ENCODE results near the gene IFNAR1. TPM values are rescaled to one million over a fixed set of nuclear protein-coding genes. Genes with fewer than 3 reads are reported as not detected.

Gene IFNAR1
- total and polyA plus RNA-seq, 2 donors (not counting 1 experiment from before 2014, with no cell fraction given) = 14.8 to 55.7 TPM

GRCh38 chr21:33313183-33313582, 11.6 kb upstream of the IFNAR1 start:
- Mint-ChIP-seq H3K4me3 (no peak overlapping the region), H3K27ac (no peak overlapping the region), H3K27me3 (no peaks in the 10 kb centered on the region), H3K9me3 (ENCODE audit: insufficient read depth) (no peaks in the 10 kb centered on the region), H3K4me1 (peaks cover 30% of the 10 kb centered on the region)
- Histone ChIP-seq H4K20me1 (ENCODE audit: control insufficient read depth, insufficient read depth, low read length, poor library complexity, severe bottlenecking) (no peaks in the 10 kb centered on the region), H3K9ac (ENCODE audit: low read length) (no peak overlapping the region), H3K36me3 (replicated peaks in 1 of 2; ENCODE audit: control extremely low read depth in 1 of 2, control insufficient read depth in 1 of 2, extremely low read depth in 1 of 2, insufficient read depth in 2 of 2, low read length in 1 of 2) (no peaks in the 10 kb centered on the region), H3K79me2 (ENCODE audit: control insufficient read depth, insufficient read depth, low read length) (no peaks in the 10 kb centered on the region), H2AFZ (ENCODE audit: insufficient read depth, low read depth, low read length, poor library complexity, severe bottlenecking) (no peak overlapping the region), H3K27me3 (replicated peaks in 1 of 4; ENCODE audit: control extremely low read depth in 1 of 4, control insufficient read depth in 3 of 4, insufficient read depth in 4 of 4, low read length in 3 of 4) (no peaks in the 10 kb centered on the region), H3K4me2 (replicated peaks; ENCODE audit: low read depth, low read length, poor library complexity, severe bottlenecking) (no peak overlapping the region), H3K4me1 (ENCODE audit: control insufficient read depth in 2 of 2, insufficient read depth in 2 of 2, low read length in 2 of 2) (peaks cover 17 to 22% of the 10 kb centered on the region in 2 donors), H3K9me3 (ENCODE audit: control extremely low read depth in 1 of 3, control insufficient read depth in 2 of 3, insufficient read depth in 1 of 3, low read length in 2 of 3) (peaks cover 0 to 2% (median 0%) of the 10 kb centered on the region in 3 donors), H3K27ac (ENCODE audit: low read length in 2 of 2) (no peak overlapping the region), H3K4me3 (ENCODE audit: control extremely low read depth in 1 of 5, extremely low read depth in 1 of 5, insufficient read depth in 1 of 5, low read depth in 2 of 5, low read length in 4 of 5) (no peak overlapping the region)
- no CpG with 5 or more reads among the region's 1 CpG for WGBS (ENCODE audit: insufficient coverage)
- ATAC-seq (ENCODE audit: low read depth) (no peak), DNase-seq (no peak)
- no peak for TF ChIP-seq EZH2 (IDR thresholded peaks at IDR 0.05; ENCODE audit: borderline replicate concordance, insufficient read depth, low read depth, low read length, poor library complexity, severe bottlenecking)
- intact Hi-C loops (cut with micrococcal nuclease) = no loop called here
- ChIA-PET CTCF (interaction anchor here (0.8 to 1.3 kb wide), 3 partner anchors 14 to 116 kb away, joined by 3 to 7 read pairs (median 3); no protein-coding TSS in a partner anchor), POLR2A (interaction anchor here (0.9 to 2.0 kb wide), 2 partner anchors 12 to 13 kb away, joined by 3 to 4 read pairs; partner anchors contain the start of gene IFNAR1)

DNA sequence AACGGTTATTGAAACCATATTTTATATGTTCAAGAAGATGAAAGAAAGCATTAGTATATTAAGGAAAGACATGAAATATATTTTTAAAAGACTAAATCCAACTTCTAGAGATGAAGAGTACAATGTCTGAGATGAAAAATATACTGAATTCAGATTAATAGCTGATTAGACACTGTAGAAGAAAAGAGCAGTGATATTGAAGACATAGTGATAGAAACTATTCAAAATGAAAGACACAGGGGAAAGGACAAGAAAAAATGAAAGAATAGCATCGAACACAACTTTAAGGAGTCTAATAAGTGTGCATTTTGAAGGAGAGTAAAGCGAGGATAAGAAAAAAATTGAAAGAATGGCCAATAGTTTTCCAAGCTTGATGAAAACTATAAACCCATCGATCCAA, 11.2 kb upstream of the IFNAR1 start:
- Histone ChIP-seq H3K4me3 (ENCODE audit: control extremely low read depth in 1 of 5, extremely low read depth in 1 of 5, insufficient read depth in 1 of 5, low read depth in 2 of 5, low read length in 4 of 5) (no peak overlapping the region), H3K79me2 (ENCODE audit: control insufficient read depth, insufficient read depth, low read length) (no peaks in the 10 kb centered on the region), H2AFZ (ENCODE audit: insufficient read depth, low read depth, low read length, poor library complexity, severe bottlenecking) (no peak overlapping the region), H3K36me3 (replicated peaks in 1 of 2; ENCODE audit: control extremely low read depth in 1 of 2, control insufficient read depth in 1 of 2, extremely low read depth in 1 of 2, insufficient read depth in 2 of 2, low read length in 1 of 2) (no peaks in the 10 kb centered on the region), H3K4me1 (ENCODE audit: control insufficient read depth in 2 of 2, insufficient read depth in 2 of 2, low read length in 2 of 2) (peaks cover 14 to 18% of the 10 kb centered on the region in 2 donors), H3K9me3 (ENCODE audit: control extremely low read depth in 1 of 3, control insufficient read depth in 2 of 3, insufficient read depth in 1 of 3, low read length in 2 of 3) (peaks cover 0 to 2% (median 0%) of the 10 kb centered on the region in 3 donors), H3K9ac (ENCODE audit: low read length) (no peak overlapping the region), H3K27me3 (replicated peaks in 1 of 4; ENCODE audit: control extremely low read depth in 1 of 4, control insufficient read depth in 3 of 4, insufficient read depth in 4 of 4, low read length in 3 of 4) (no peaks in the 10 kb centered on the region), H4K20me1 (ENCODE audit: control insufficient read depth, insufficient read depth, low read length, poor library complexity, severe bottlenecking) (no peaks in the 10 kb centered on the region), H3K27ac (ENCODE audit: low read length in 2 of 2) (no peak overlapping the region), H3K4me2 (replicated peaks; ENCODE audit: low read depth, low read length, poor library complexity, severe bottlenecking) (no peak overlapping the region)
- DNase-seq (no peak), ATAC-seq (ENCODE audit: low read depth) (no peak)
- no CpG with 5 or more reads among the region's 4 CpGs for WGBS (ENCODE audit: insufficient coverage)
- intact Hi-C loops (cut with micrococcal nuclease) = no loop called here
- H3K9me3 Mint-ChIP-seq (ENCODE audit: insufficient read depth) = no peaks in the 10 kb centered on the region
- H3K27me3 Mint-ChIP-seq = no peaks in the 10 kb centered on the region
- H3K27ac Mint-ChIP-seq = no peak overlapping the region
- ChIA-PET POLR2A (interaction anchor here (0.5 to 2.0 kb wide), 3 partner anchors 11 to 123 kb away, joined by 3 to 5 read pairs (median 4); partner anchors contain the start of gene IFNAR1), CTCF (interaction anchor here (0.8 to 1.5 kb wide), 4 partner anchors 14 to 116 kb away, joined by 3 to 7 read pairs (median 4); no protein-coding TSS in a partner anchor)
- no peak overlapping the region for H3K4me3 Mint-ChIP-seq
- TF ChIP-seq CTCF (IDR thresholded peaks at IDR 0.05) (no peak), EZH2 (IDR thresholded peaks at IDR 0.05; ENCODE audit: borderline replicate concordance, insufficient read depth, low read depth, low read length, poor library complexity, severe bottlenecking) (no peak)
- peaks cover 27% of the 10 kb centered on the region for H3K4me1 Mint-ChIP-seq
